Muscle layer of colon (tissue), 2 donors: ENCODE measurements around the gene PDHX.

Source experiments
- H3K27ac ChIP-seq: one replicate; pipeline ENCODE4 v1.7.0; 2013; ENCODE audit warnings: low read depth, mild to moderate bottlenecking, low read length, moderate library complexity
- H3K27me3 ChIP-seq, 2 donors: one replicate each; pipeline ENCODE4 v1.7.0; 2013; ENCODE audit warnings: low read length in 2 of 2, mild to moderate bottlenecking in 2 of 2; ENCODE audit not compliant: insufficient read depth in 2 of 2, control insufficient read depth in 1 of 2
- H3K36me3 ChIP-seq: one replicate; pipeline ENCODE4 v1.7.0; 2013; ENCODE audit warnings: mild to moderate bottlenecking, low read length; ENCODE audit not compliant: insufficient read depth
- H3K4me1 ChIP-seq: one replicate; pipeline ENCODE4 v1.7.0; 2013; ENCODE audit warnings: mild to moderate bottlenecking, low read length; ENCODE audit not compliant: insufficient read depth
- H3K4me3 ChIP-seq, 2 donors: one replicate each; pipeline ENCODE4 v1.7.0; 2013; ENCODE audit warnings: low read length in 2 of 2, low read depth in 1 of 2, mild to moderate bottlenecking in 1 of 2, moderate library complexity in 1 of 2
- H3K9ac ChIP-seq: one replicate; pipeline ENCODE4 v1.7.0; 2013; ENCODE audit warnings: low read length
- H3K9me3 ChIP-seq: one replicate; pipeline ENCODE4 v1.7.0; 2013; ENCODE audit warnings: mild to moderate bottlenecking, low read length
- donor health status: abdominal sarcoma.
- donor health status: Adenocarcinoma of cecum.

The PDHX gene

DNA sequence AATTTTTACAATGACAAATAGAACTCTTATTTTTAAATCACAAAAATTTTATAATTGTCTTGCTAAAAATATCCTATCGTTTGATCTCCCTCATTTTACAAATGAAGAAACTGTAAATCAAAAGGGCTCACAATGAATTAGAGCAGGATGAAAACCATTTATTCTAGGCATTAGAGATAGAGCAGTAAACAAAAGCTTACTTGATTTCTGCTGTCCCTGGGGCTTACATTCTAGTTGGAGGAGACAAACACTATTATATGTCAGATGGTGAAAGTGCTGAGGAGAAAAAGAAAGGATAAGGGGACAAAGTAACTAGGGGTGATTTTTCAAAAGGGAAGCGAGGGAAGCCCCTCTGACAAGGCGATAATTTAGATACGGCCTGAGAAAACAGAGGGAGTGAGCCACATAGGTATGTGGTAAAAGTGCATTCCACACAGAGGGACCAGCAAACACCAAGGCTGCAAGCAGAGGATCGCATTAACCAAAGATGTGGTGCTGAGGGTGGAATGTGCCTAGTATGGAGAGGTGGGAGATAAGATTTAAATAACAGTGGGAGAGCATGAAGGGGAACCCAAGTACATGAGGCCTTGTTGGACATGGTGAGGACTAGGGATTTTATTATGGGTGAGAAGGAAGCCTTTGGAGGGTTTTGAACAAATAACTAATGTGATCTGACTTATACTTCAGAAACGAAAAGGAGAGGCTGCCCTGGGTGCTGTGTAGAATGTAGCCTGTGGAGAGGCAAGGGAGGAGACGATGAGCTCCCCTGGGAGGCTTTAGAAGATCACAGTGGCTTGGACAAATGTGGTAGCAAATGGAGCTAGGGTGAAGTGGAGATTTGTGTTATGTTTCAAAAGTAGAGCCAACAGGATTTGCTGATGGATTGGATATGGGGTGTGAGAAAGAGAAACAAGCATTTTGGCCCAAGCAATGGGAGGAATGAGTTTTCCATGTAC lies 62.1 kb downstream of the PDHX start:
- Histone ChIP-seq H3K27me3 (no peaks in the 10 kb centered on the region), H3K9me3 (no peaks in the 10 kb centered on the region), H3K36me3 (no peaks in the 10 kb centered on the region), H3K4me1 (peaks cover 16% of the 10 kb centered on the region), H3K27ac (no peak overlapping the region), H3K4me3 (no peak overlapping the region), H3K9ac (no peak overlapping the region)

DNA sequence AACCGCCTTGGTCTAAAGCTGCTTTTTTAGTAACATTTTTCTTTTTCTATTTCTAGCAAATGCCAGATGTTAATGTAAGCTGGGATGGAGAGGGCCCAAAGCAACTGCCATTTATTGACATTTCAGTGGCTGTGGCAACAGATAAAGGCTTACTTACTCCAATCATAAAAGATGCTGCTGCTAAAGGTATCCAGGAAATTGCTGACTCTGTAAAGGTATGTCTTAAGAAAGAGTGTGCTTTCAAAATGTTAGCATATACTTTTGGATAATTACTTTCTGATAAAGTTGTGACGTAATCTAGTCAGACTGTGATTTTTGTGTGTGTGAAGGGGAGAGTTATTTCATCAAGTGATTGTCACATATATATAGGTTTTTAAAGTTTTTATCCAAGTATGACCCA lies 68.1 kb downstream of the PDHX start:
- Histone ChIP-seq H3K27ac (no peak overlapping the region), H3K36me3 (peaks cover 3% of the 10 kb centered on the region), H3K9me3 (no peaks in the 10 kb centered on the region), H3K9ac (no peak overlapping the region), H3K27me3 (no peaks in the 10 kb centered on the region), H3K4me1 (no peaks in the 10 kb centered on the region), H3K4me3 (no peak overlapping the region)

DNA sequence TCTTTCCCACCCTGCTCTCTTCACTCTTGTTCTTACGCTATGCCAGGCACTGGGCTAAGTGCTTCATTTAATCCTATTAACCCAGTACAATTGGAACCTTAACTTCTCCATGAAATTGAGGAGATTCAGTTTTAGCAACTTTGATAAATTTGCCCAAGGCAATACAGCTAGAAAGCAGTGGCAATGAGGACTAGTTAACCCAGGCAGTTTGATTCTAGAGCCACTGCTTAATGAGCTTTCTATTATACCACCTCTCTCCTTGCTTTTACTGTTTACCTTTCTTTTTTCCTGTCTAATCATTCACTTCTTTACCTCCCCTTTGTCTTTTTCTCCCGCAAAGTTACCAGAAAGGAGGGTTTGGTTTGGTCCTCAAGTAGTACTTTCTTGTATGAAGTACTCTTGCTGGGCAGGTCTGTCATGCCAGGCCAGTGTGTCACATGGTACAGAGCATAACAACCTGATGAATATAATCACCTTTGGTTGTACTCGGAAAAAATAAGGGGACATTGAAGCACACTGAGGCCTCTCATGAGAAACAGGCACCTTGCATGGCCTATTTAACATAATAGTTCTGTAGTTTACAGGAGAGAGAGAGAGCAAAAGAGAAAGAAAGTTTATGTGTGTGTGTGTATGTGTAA lies 70.6 kb downstream of the PDHX start:
- H3K4me3 ChIP-seq: no peak overlapping the region
- no peak overlapping the region for H3K27ac ChIP-seq
- H3K4me1 ChIP-seq: no peaks in the 10 kb centered on the region
- no peaks in the 10 kb centered on the region for H3K27me3 ChIP-seq
- H3K36me3 ChIP-seq: peaks cover 3% of the 10 kb centered on the region
- no peak overlapping the region for H3K9ac ChIP-seq
- no peaks in the 10 kb centered on the region for H3K9me3 ChIP-seq

DNA sequence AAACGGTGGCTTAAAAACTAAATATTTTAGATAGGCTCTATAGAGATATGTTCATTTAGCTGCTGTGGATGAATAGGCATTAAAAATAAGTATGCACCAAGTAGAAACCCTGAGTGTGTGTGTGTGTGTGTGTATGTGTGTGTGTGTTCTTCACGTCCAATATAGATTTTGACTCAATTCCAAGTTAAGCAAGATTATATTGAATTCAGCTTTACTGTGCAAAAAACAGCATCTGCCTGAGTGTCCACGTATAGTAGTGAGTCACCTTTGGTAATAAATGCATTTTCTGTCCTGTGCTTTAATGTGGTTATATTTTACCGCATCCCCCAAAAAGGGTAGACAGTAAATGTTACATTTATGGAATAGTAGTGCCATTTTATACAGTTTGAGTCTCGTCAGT lies 71.2 kb downstream of the PDHX start:
- H3K9ac ChIP-seq: no peak overlapping the region
- no peak overlapping the region for H3K4me3 ChIP-seq
- no peaks in the 10 kb centered on the region for H3K27me3 ChIP-seq
- no peak overlapping the region for H3K27ac ChIP-seq
- H3K9me3 ChIP-seq: no peaks in the 10 kb centered on the region
- peaks cover 3% of the 10 kb centered on the region for H3K36me3 ChIP-seq
- no peaks in the 10 kb centered on the region for H3K4me1 ChIP-seq

DNA sequence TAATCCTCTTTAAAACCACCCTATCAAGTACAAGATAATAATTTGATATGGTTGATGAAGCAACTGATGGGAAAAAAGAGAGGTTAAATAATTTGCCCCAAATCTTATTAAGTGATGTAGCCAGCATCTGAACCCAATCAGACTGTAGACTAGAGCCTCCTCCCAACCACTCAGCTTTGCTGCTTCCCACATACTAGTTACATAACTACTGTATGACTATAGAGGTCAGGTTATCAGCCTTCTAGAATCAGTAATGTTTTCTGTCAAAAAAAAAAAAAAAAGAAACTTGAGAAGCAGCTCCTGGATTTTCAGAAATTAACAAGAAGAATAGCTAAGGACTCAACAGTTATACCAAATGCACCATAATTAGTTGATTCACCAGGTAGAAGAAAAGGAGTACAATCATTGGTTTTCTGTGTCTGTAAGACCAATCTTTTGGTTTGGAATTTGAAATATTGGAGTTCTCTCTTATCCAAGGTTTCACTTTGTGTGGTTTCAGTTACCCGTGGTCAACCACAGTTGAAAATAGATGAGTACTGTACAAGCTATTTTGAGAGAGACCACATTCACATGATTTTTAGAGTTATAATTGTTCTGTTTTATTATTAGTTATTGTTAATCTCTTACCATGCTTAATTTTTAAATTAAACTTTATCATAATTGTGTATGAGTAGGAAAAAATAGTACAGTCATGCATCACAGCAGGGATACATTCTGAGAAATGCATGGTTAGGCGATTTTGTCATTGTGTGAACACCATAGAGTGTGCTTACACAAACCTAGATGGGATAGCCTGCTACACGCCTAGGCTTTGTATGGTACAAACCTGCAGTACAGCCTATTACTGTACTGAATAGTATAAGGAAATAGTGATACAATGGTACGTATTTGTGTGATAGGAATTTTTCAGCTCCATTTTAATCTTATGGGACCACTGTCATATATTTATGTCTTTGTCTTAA lies 72.2 kb downstream of the PDHX start:
- Histone ChIP-seq H3K27ac (no peak overlapping the region), H3K4me1 (no peaks in the 10 kb centered on the region), H3K4me3 (no peak overlapping the region), H3K9me3 (no peaks in the 10 kb centered on the region), H3K36me3 (peaks cover 7% of the 10 kb centered on the region), H3K27me3 (no peaks in the 10 kb centered on the region), H3K9ac (no peak overlapping the region)

DNA sequence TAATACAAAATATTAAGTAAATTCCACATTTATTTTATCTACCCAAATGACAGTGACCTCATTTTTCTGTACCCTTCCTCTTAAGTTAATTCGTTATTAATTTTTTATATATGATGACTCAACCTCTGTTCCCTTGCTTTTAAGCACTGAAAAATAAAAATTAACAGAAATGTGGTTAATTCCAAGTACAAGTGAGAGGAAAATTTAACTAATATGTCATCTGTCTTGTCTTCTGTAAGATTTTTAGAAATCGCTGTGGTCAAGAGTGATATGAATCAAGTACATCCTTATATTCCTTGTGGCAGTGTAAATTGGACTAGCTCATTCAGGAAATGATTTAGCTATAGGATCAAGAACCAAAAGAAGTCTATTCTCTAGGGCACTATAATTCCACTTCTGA lies 74.5 kb downstream of the PDHX start:
- no peaks in the 10 kb centered on the region for H3K9me3 ChIP-seq
- H3K27ac ChIP-seq: no peak overlapping the region
- H3K4me1 ChIP-seq: no peaks in the 10 kb centered on the region
- peaks cover 8% of the 10 kb centered on the region for H3K36me3 ChIP-seq
- H3K27me3 ChIP-seq: no peaks in the 10 kb centered on the region
- no peak overlapping the region for H3K9ac ChIP-seq
- H3K4me3 ChIP-seq: no peak overlapping the region

DNA sequence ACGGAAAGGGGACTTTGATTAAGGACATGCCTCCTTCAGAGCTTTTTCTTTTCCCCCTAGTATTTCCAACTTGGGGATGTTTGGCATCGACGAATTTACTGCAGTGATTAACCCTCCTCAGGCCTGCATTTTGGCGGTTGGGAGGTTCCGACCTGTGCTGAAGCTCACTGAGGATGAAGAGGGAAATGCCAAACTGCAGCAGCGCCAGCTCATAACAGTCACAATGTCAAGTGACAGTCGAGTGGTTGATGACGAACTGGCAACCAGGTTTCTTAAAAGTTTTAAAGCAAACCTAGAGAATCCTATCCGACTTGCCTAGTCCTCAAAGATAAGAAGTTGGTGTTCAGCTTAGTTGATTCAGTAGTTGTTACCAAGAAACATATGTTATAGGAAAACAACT lies 78.4 kb downstream of the PDHX start:
- Histone ChIP-seq H3K9ac (no peak overlapping the region), H3K27me3 (no peaks in the 10 kb centered on the region), H3K36me3 (peaks cover 8% of the 10 kb centered on the region), H3K4me3 (no peak overlapping the region), H3K4me1 (peaks cover 5% of the 10 kb centered on the region), H3K27ac (no peak overlapping the region), H3K9me3 (no peaks in the 10 kb centered on the region)

DNA sequence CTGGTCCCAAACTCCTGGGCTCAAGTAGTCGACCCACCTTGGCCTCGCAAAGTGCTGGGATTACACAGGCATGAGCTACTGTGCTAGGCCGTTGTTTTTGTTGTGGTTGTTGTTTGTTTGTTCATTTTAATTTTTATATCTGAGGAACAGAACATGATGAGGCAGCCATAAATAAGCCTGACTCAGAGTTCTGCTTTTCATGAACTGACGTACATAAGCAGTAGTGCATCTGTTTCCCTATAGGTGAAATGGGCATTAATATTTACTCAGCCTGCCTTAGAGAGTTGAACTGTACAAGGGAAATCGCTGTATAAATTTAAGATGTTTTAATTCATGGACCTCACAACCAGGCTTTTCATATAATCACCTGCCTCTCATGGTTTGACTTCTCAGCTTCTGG lies 80.5 kb downstream of the PDHX start:
- Histone ChIP-seq H3K4me3 (no peak overlapping the region), H3K36me3 (peaks cover 8% of the 10 kb centered on the region), H3K4me1 (peaks cover 5% of the 10 kb centered on the region), H3K9me3 (no peaks in the 10 kb centered on the region), H3K9ac (no peak overlapping the region), H3K27me3 (no peaks in the 10 kb centered on the region), H3K27ac (no peak overlapping the region)

DNA sequence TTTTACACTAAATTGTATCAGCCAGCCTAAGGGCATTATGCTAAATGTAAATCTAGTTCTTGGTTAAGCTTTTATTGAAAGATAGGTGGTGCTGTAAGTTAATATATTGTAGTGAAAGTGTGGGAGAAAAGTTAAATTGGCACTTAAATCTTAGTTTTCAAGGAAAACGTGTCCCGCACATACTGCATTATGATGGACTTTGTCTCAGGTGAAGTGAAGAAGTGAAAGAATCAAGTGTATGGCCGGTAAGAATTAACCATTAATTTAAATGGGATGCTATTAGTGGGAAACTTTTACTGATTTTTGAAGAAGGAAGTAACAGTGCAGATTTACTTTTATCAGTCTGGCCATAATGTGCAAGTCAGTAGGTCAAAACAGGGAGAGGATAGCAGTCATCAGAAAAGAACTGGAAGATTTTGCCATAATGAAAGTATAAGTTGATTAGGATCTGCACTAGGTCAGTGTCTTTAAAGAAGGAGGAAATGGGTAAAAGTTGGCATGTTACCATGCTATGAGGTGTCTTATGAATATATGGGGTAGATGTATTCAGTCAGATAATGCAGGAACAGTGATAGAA lies 81.6 kb downstream of the PDHX start:
- H3K27ac ChIP-seq: no peak overlapping the region
- peaks cover 8% of the 10 kb centered on the region for H3K36me3 ChIP-seq
- no peaks in the 10 kb centered on the region for H3K27me3 ChIP-seq
- H3K9me3 ChIP-seq: no peaks in the 10 kb centered on the region
- H3K4me3 ChIP-seq: no peak overlapping the region
- H3K4me1 ChIP-seq: peaks cover 7% of the 10 kb centered on the region
- H3K9ac ChIP-seq: no peak overlapping the region

DNA sequence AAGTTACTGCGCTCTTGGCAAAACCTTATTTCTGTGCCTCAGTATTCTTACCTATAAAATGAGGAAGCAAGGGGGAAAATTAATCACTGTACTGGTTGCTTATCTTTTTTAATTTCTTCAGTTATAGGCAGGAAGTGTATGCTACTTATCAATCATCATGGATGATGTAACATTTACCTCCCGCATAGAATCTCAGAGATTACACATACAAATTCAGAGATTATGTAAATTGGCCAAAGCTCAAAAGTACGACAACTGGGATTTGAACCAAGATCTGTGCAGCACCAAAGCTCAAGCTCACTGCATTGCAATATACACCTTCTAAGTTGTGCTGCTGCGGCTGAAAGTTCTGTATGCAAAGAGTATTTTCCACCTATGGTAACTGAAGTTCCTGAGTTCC lies 83.0 kb downstream of the PDHX start:
- Histone ChIP-seq H3K36me3 (peaks cover 4% of the 10 kb centered on the region), H3K27me3 (no peaks in the 10 kb centered on the region), H3K4me3 (no peak overlapping the region), H3K4me1 (peaks cover 13% of the 10 kb centered on the region), H3K27ac (no peak overlapping the region), H3K9ac (no peak overlapping the region), H3K9me3 (no peaks in the 10 kb centered on the region)

DNA sequence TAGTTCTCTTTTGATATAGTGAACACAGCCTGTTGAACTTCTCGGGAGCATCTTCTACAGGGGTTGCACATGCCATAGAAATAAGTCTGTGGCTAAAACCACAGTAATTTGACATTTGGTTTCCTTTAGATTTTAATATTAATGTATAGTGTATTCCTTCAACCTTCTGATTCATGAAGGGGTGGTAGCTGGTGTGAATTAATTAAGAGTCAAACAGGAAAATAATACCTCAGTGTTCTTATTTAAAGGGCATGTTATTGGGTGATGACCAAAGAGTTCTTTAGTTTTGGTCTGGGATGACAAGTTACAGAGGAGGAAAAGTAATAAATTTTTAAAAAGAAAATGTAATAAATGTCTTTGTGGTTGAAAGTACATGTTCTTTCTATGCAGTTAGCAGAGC lies 86.8 kb downstream of the PDHX start:
- Histone ChIP-seq H3K27ac (no peak overlapping the region), H3K36me3 (no peaks in the 10 kb centered on the region), H3K9me3 (no peaks in the 10 kb centered on the region), H3K9ac (no peak overlapping the region), H3K27me3 (no peaks in the 10 kb centered on the region), H3K4me3 (no peak overlapping the region), H3K4me1 (peaks cover 11% of the 10 kb centered on the region)
